GM12878 (cell line): ENCODE results near the gene UBXN11. TPM values are rescaled to one million over a fixed set of nuclear protein-coding genes. Genes with fewer than 3 reads are reported as not detected.
A peak's percentile ranks its signal among the peaks of the same experiment; 100 is the strongest.

Experiments used
- ATAC-seq: fragments of 200-7000 bp; cut with Tn5 transposase; 3 replicates; pipeline ENCODE4 v1.9.1; 2020; ENCODE audit warnings: mild to moderate bottlenecking, moderate library complexity
- BruUV-seq: library from RNA; stranded (reverse); fragments of 400-500 nt; replicated peaks from 2 replicates; lab custom pipeline; 2021; lab: Mats Ljungman, UMichigan
- CTCF ChIA-PET: fragments of 300-600 bp; sonication (Branson Sonifier 250); formaldehyde crosslinking; extraction: SDS; loops from one replicate; lab custom pipeline; 2021; ENCODE audit warnings: inconsistent platforms; lab: Yijun Ruan, JAX
- POLR2A ChIA-PET: fragments of 350-600 bp; formaldehyde crosslinking; extraction: SDS; loops from one replicate; lab custom pipeline; 2021; ENCODE audit warnings: inconsistent platforms; lab: Charles Lee
- RAD21 ChIA-PET: fragments of 300-600 bp; sonication (Branson Sonifier 250); formaldehyde crosslinking; loops from one replicate; lab custom pipeline; 2023; ENCODE audit warnings: antibody characterized with exemption; ENCODE audit not compliant: unreplicated experiment; lab: Charles Lee
- SMC1A ChIA-PET: fragments of 300-600 bp; sonication (Branson Sonifier 250); formaldehyde crosslinking; loops from one replicate; lab custom pipeline; 2023; ENCODE audit not compliant: unreplicated experiment, uncharacterized antibody; lab: Charles Lee
- DNase-seq: peaks from one replicate; pipeline ENCODE4 v3.0.0-alpha.2; 2011; ENCODE audit warnings: low read depth, low spot score
- FAIRE-seq: peaks from 3 replicates; lab custom pipeline; 2011; peaks lifted over from hg19 to GRCh38; lab: Jason Lieb, UNC
- H2AFZ ChIP-seq: 2 replicates; pipeline ENCODE4 v1.6.0; 2011; ENCODE audit warnings: low read depth, low read length, control low read depth; ENCODE audit not compliant: control insufficient read depth
- H3K27ac ChIP-seq: 2 replicates; pipeline ENCODE4 v1.5.1; 2011; ENCODE audit warnings: control low read depth; ENCODE audit not compliant: control insufficient read depth, insufficient read depth
- H3K27me3 ChIP-seq, 2 experiments: replicated peaks in 1 of 2; 2 replicates each; pipeline versions ENCODE4 v1.6.0 to v1.6.1; 2011; ENCODE audit warnings: low read length in 1 of 2; ENCODE audit not compliant: control insufficient read depth in 2 of 2, insufficient read depth in 2 of 2
- H3K36me3 ChIP-seq, 2 experiments: 2 replicates each; pipeline ENCODE4 v1.5.1; 2011; ENCODE audit warnings: low read length in 1 of 2; ENCODE audit not compliant: control insufficient read depth in 2 of 2, insufficient read depth in 2 of 2
- H3K4me1 ChIP-seq: 2 replicates; pipeline ENCODE4 v1.6.1; 2011; ENCODE audit warnings: mild to moderate bottlenecking, low read length, moderate library complexity, mixed read lengths; ENCODE audit not compliant: control insufficient read depth, insufficient read depth
- H3K4me2 ChIP-seq: 2 replicates; pipeline ENCODE4 v1.6.0; 2011; ENCODE audit warnings: control low read depth; ENCODE audit not compliant: control insufficient read depth, insufficient read depth
- H3K4me3 ChIP-seq: fragments of 200-600 bp; sonication (generic); 2 replicates; pipeline ENCODE4 v1.5.1; 2016
- H3K79me2 ChIP-seq: 2 replicates; pipeline ENCODE4 v1.6.0; 2011; ENCODE audit warnings: low read length; ENCODE audit not compliant: control insufficient read depth, insufficient read depth
- H3K9ac ChIP-seq: 2 replicates; pipeline ENCODE4 v1.8.0; 2011; ENCODE audit warnings: low read length, control low read depth, mixed read lengths; ENCODE audit not compliant: control insufficient read depth, insufficient read depth
- H3K9me3 ChIP-seq: replicated peaks from 3 replicates; pipeline ENCODE4 v1.5.1; 2011; ENCODE audit warnings: mild to moderate bottlenecking, low read length; ENCODE audit not compliant: control insufficient read depth, insufficient read depth
- H4K20me1 ChIP-seq: 2 replicates; pipeline ENCODE4 v1.6.0; 2011; ENCODE audit not compliant: control insufficient read depth, insufficient read depth
- EED ChIP-seq: sonication (generic); IDR thresholded peaks from 2 replicates; pipeline ENCODE4 v1.6.1; 2016; ENCODE audit warnings: antibody characterized with exemption, low read depth
- EP300 ChIP-seq, 2 experiments: fragments of 150-350 bp in 1 of 2; IDR thresholded peaks; 2 replicates each; pipeline ENCODE4 v1.6.1; 2011 to 2012; ENCODE audit warnings: low read depth in 2 of 2, low read length in 2 of 2, borderline replicate concordance in 1 of 2, improper control_type of control experiment in 1 of 2, inconsistent platforms in 1 of 2; ENCODE audit not compliant: control insufficient read depth in 1 of 2
- HCFC1 ChIP-seq: fragments of 150-350 bp; IDR thresholded peaks from 2 replicates; pipeline ENCODE4 v1.6.1; 2014; ENCODE audit warnings: low read length
- HDGF ChIP-seq: fragments of 450-650 bp; IDR thresholded peaks from 2 replicates; pipeline ENCODE4 v1.6.1; 2016; ENCODE audit warnings: antibody characterized with exemption
- JUNB ChIP-seq: IDR thresholded peaks from 2 replicates; pipeline ENCODE4 v1.6.1; 2016; ENCODE audit warnings: antibody characterized with exemption, mild to moderate bottlenecking
- MTA2 ChIP-seq: fragments of 450-650 bp; IDR thresholded peaks from 2 replicates; pipeline ENCODE4 v1.6.1; 2016; ENCODE audit warnings: low read depth, mild to moderate bottlenecking, moderate library complexity
- MTA3 ChIP-seq: IDR thresholded peaks from 2 replicates; pipeline ENCODE4 v1.6.1; 2012; ENCODE audit warnings: low read length, inconsistent platforms, borderline replicate concordance
- PAX8 ChIP-seq: fragments of 450-650 bp; IDR thresholded peaks from 2 replicates; pipeline ENCODE4 v1.6.1; 2017; ENCODE audit warnings: mild to moderate bottlenecking, moderate library complexity
- POLR2A ChIP-seq: IDR thresholded peaks from 2 replicates; pipeline ENCODE4 v1.6.1; 2011; ENCODE audit warnings: low read depth, mild to moderate bottlenecking, low read length
- TAF1 ChIP-seq: IDR thresholded peaks from 2 replicates; pipeline ENCODE4 v1.6.1; 2011; ENCODE audit warnings: mild to moderate bottlenecking, low read depth, low read length, borderline replicate concordance
- TCF3 ChIP-seq: IDR thresholded peaks from 2 replicates; pipeline ENCODE4 v1.6.1; 2012; ENCODE audit warnings: low read depth, mild to moderate bottlenecking, low read length, borderline replicate concordance; ENCODE audit not compliant: insufficient read depth
- WGBS: methylation state at CpG from one replicate; pipeline ENCODE4 v1.1.6; 2016; ENCODE audit warnings: low lambda C conversion rate; ENCODE audit not compliant: insufficient replicate concordance, insufficient coverage; ENCODE audit errors: missing lambda C conversion rate; 5-methylcytosine and 5-hydroxymethylcytosine counted together
- in situ Hi-C: fragments of 300-500 bp; cut with MboI; formaldehyde crosslinking; loops from 9 replicates; pipeline ENCODE4 v1.14.3; 2018; ENCODE audit warnings: mixed read lengths
- intact Hi-C: fragments of 100-400 bp; cut with micrococcal nuclease; formaldehyde crosslinking; loops from one replicate; pipeline ENCODE4 v1.14.2; 2022; ENCODE audit not compliant: unreplicated experiment
- polyA plus RNA-seq, 11 experiments: library from polyadenylated mRNA; depleted of rRNA in 4 of 11; unstranded in 6 of 11; stranded (reverse) in 5 of 11; fragments of >200 nt; fragmentation: Nextera tagmentation in 4 of 11; fragmentation: Illumina TruSeq in 1 of 11; extraction: Ambion mirVana in 4 of 11; extraction: Trizol in 1 of 11; gene quantifications; 1 replicate in 1 of 11; 2 replicates in 10 of 11; pipeline versions ENCODE4 v1.2.1 to v1.2.3, GENCODE V29; 2011 to 2016; ENCODE audit warnings: inconsistent platforms in 2 of 11, missing spikeins in 2 of 11, low read depth in 1 of 11
- total RNA-seq, 4 experiments: library from RNA; depleted of rRNA in 3 of 4; stranded (reverse); fragments of >200 nt in 3 of 4; fragmentation: Illumina TruSeq in 1 of 4; extraction: Trizol in 1 of 4; gene quantifications; 2 replicates each; pipeline versions ENCODE4 v1.2.1 to v1.2.3, GENCODE V29; 2013 to 2021
- TF ChIP-seq, protein P1 (sequence below): IDR thresholded peaks from 2 replicates; pipeline ENCODE4 v1.6.1; 2012; ENCODE audit warnings: low read length, inconsistent platforms
- TF ChIP-seq, protein P2 (sequence below): IDR thresholded peaks from 2 replicates; pipeline ENCODE4 v1.6.1; 2012; ENCODE audit warnings: low read depth, low read length, improper control_type of control experiment

UBXN11 gene
- total and polyA plus RNA-seq, 10 of the 15 experiments (the other 5 are each of a cell fraction or from before 2014, with no cell fraction given): 0.32 to 34.4 (median 9.6) TPM

DNA sequence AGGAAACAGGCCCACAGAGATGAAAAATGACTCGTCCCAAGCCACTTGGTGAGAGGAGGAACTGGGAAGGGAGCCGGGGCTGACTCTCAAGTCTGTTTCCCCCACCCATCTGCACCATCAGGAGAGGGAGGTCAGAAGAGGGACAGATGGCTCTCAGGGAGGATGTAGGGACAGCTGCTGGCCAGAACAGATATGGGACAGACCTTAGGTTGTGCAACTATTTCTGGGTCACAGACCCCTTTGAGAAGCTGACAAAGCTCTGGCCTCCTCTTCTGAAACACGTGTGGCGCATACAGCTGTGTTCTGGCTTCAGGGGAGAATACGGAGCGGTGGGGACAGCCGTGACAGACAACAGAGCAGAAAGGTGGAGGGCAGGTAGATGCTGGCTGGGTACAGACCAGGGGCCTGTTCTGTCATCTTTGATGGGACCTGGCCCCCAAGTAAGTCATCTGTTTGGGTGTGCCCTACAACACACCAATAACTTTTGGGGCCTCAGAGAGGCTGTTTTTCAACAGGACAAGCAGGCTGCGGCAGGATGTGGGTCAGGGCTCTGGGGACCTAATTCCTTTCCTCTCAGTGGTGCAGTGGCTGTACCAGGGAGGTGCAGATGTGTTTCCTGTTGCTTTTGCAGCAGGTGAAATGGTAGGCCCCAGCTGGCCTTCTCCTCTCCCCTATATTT lies 19.3 kb downstream of the UBXN11 start (continued):
- 0 out of 2 replicates have a peak, but pooled peaks have one; percentile 56 for TF ChIP-seq TCF3
- TF ChIP-seq HCFC1: no peak
- TF ChIP-seq EP300 (IDR thresholded peaks at IDR 0.05; ENCODE audit: borderline replicate concordance in 1 of 2, control insufficient read depth in 1 of 2, low read depth in 2 of 2, low read length in 2 of 2): peak in 1 of 2 experiments; percentile 50; a peak in 1 of 4 replicates
- no peak for TF ChIP-seq MTA2
- TF ChIP-seq, protein P1, sequence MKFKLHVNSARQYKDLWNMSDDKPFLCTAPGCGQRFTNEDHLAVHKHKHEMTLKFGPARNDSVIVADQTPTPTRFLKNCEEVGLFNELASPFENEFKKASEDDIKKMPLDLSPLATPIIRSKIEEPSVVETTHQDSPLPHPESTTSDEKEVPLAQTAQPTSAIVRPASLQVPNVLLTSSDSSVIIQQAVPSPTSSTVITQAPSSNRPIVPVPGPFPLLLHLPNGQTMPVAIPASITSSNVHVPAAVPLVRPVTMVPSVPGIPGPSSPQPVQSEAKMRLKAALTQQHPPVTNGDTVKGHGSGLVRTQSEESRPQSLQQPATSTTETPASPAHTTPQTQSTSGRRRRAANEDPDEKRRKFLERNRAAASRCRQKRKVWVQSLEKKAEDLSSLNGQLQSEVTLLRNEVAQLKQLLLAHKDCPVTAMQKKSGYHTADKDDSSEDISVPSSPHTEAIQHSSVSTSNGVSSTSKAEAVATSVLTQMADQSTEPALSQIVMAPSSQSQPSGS: no peak
- peak; percentile 76 for TF ChIP-seq EED

DNA sequence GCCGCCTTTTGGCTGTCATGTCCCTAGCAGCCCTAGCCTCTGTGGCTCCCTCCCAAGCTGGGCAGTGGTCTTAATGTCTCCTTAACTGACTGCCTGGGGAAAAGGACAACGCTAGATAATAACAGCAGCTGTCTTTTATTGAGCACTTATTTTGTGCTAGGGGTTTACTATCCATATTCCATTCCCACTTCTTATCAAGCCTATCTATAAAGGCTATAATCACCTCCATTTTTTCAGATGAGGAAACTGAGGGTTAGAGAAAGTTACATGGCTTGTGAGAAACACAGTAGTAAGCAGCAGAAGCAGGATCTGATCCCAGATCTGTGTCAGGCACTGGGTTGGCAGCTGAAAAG lies 20.4 kb downstream of the UBXN11 start:
- no peak for TF ChIP-seq JUNB
- TF ChIP-seq HDGF: no peak
- TF ChIP-seq MTA3: no peak
- no peak for TF ChIP-seq TAF1
- TF ChIP-seq, protein P2, sequence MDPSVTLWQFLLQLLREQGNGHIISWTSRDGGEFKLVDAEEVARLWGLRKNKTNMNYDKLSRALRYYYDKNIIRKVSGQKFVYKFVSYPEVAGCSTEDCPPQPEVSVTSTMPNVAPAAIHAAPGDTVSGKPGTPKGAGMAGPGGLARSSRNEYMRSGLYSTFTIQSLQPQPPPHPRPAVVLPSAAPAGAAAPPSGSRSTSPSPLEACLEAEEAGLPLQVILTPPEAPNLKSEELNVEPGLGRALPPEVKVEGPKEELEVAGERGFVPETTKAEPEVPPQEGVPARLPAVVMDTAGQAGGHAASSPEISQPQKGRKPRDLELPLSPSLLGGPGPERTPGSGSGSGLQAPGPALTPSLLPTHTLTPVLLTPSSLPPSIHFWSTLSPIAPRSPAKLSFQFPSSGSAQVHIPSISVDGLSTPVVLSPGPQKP: 0 out of 2 replicates have a peak, but pooled peaks have one; percentile 42
- TF ChIP-seq POLR2A: no peak
- TF ChIP-seq PAX8: no peak
- no peak overlapping the region for H3K9ac ChIP-seq
- no TSS peak for BruUV-seq

More for the DNA sequence above, 20.4 kb downstream of the UBXN11 start:
- FAIRE-seq (no peak), ATAC-seq (no peak), DNase-seq (no peak)
- peaks cover 7% of the 10 kb centered on the region for H3K79me2 ChIP-seq
- no peak overlapping the region for H3K4me3 ChIP-seq
- H2AFZ ChIP-seq: no peak overlapping the region
- 93% methylated on average over 2 of the region's 2 CpGs for WGBS
- ChIA-PET POLR2A (interaction anchor here (9.2 kb wide), 1 partner anchor 32 kb away, joined by 253 read pairs; the partner anchor contains the start of gene CD52), SMC1A (interaction anchor here (0.6 to 11.1 kb wide), 13 partner anchors 10 to 243 kb away, joined by 3 to 474 read pairs (median 12); partner anchors contain the start of genes CD52 and UBXN11), CTCF (interaction anchor here (0.6 to 18.0 kb wide), 24 partner anchors 10 to 737 kb away, joined by 3 to 879 read pairs (median 10); partner anchors contain the start of genes CD52, CEP85, UBXN11 and ZNF593), RAD21 (interaction anchor here (0.6 to 8.7 kb wide), 12 partner anchors 10 to 938 kb away, joined by 3 to 477 read pairs (median 11); partner anchors contain the start of genes CD52, DHDDS and UBXN11)
- no peak overlapping the region; the same call in 1 of the 2 replicates for H3K4me2 ChIP-seq
- H3K9me3 ChIP-seq: no peaks in the 10 kb centered on the region
- intact Hi-C loops (no loop called here), in situ Hi-C loops (loop anchor here (5.0 kb wide), 1 partner anchor 36 kb away; no protein-coding TSS in a partner anchor)
- peaks cover 3 to 4% of the 10 kb centered on the region in 2 experiments; a peak in 2 of 4 replicates for H3K36me3 ChIP-seq
- H3K27me3 ChIP-seq: no peaks in the 10 kb centered on the region
- no peaks in the 10 kb centered on the region for H4K20me1 ChIP-seq
- peak overlapping the region; percentile 86; the same call in 1 of the 2 replicates for H3K27ac ChIP-seq
- peaks cover 76% of the 10 kb centered on the region for H3K4me1 ChIP-seq
